Activated CD4-positive, alpha-beta T cell treated with anti-CD3 and anti-CD28 coated beads for 36 hours (primary cell): ENCODE measurements around the gene SEMA3G. TPM values are rescaled to one million over a fixed set of nuclear protein-coding genes. Genes with fewer than 3 reads are reported as not detected.

Experiments
- ATAC-seq: fragments of 200-7000 bp; cut with Tn5 transposase; one replicate; pipeline ENCODE4 v1.10.0; 2021; ENCODE audit warnings: mild to moderate bottlenecking, moderate library complexity
- CTCF ChIA-PET: fragments of 350-600 bp; sonication (Branson Sonifier 250); formaldehyde crosslinking; loops from one replicate; lab custom pipeline; 2021; ENCODE audit warnings: antibody characterized with exemption; lab: Charles Lee
- POLR2A ChIA-PET: fragments of 350-600 bp; sonication (Branson Sonifier 250); formaldehyde crosslinking; loops from one replicate; lab custom pipeline; 2021; ENCODE audit warnings: antibody characterized with exemption, inconsistent platforms; lab: Charles Lee
- DNase-seq: peaks from one replicate; pipeline ENCODE4 v3.0.0-alpha.2; 2020
- H3K27ac Mint-ChIP-seq: one replicate; pipeline ENCODE4 v1.8.0; 2021; ENCODE audit warnings: mixed read lengths
- H3K27me3 Mint-ChIP-seq: one replicate; pipeline ENCODE4 v1.8.0; 2021; ENCODE audit warnings: mixed read lengths
- H3K36me3 Mint-ChIP-seq: one replicate; pipeline ENCODE4 v1.8.0; 2021; ENCODE audit warnings: low read depth, mixed read lengths
- H3K4me1 Mint-ChIP-seq: one replicate; pipeline ENCODE4 v1.8.0; 2021; ENCODE audit warnings: mixed read lengths
- H3K4me3 Mint-ChIP-seq: one replicate; pipeline ENCODE4 v1.8.0; 2021; ENCODE audit warnings: mild to moderate bottlenecking, moderate library complexity, mixed read lengths
- H3K9me3 Mint-ChIP-seq: one replicate; pipeline ENCODE4 v1.8.0; 2021; ENCODE audit warnings: low read depth, mixed read lengths
- intact Hi-C, 2 experiments: fragments of 100-400 bp; cut with DNase I in 1 of 2; cut with micrococcal nuclease in 1 of 2; formaldehyde crosslinking; loops; one replicate each; pipeline versions ENCODE4 v1.14.2 to v1.15.1; 2022 to 2024; cut with DNase I, micrococcal nuclease
- total RNA-seq, 2 experiments: library from RNA; stranded (reverse); gene quantifications; one replicate each; pipeline ENCODE4 v1.2.3, GENCODE V29; 2021

Gene SEMA3G
- total RNA-seq = not detected

DNA sequence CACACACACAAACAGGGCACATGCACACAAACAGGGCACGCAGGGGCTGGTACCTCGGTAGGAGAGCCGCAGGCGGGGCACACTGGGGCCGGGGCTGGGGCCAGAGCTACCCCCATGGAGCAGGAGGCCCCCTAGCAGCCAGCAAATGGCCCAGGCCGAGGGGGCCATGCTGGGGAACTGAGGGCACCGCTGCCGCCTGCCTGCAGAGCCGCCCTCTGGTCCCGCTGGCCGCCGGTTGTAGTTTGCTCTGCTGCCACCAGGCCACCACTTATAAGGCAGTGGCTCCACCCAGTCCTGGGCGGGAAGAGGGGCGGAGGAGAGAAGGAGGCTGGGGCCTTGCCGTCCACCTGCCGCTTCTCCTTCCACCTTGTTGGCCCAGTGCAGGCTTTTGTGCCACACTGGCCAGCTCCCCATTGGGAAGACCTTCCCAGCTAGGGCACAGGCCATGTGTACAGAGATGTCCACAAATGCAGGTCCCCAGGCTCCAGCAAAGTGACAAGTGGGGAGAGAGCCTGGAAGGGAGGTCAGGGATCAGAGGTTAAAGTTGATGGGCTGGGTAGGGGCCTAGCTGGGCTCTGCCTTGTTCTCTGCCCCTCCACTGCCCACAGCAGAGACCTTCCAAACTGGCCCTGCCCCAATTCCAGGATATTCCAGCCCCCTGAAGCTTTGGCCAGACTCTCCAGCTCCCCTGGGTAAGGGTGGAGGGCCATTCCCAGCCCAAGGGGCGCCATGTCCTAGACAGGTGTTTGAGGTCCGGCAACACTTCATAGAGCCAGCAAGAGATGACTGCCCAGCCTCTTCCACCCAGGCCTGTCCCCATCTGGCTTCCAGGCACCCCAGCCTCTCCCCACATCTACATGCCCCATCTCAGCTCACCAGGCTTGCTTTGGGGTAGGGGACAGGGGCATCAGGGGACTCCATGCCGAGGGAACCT is at the start of gene SEMA3G:
TSS of gene SEMA3G (minus strand) at position 244 of the 934 bp plus-strand sequence. CDS start at position 168, 76 bp downstream.
- intact Hi-C loops = loop anchor here (5.0 to 10.0 kb wide), 2 partner anchors 220 to 223 kb away; partner anchors contain the start of gene TLR9 (in 1 of the 2)
- POLR2A ChIA-PET = no interaction called here
- Mint-ChIP-seq H3K27me3 (no peaks in the 10 kb centered on the region), H3K36me3 (no peaks in the 10 kb centered on the region), H3K4me3 (no peak within 1 kb of the TSS), H3K9me3 (no peaks in the 10 kb centered on the region), H3K4me1 (no peaks in the 10 kb centered on the region), H3K27ac (no peak within 1 kb of the TSS)
- peak; percentile 96 for ATAC-seq
- CTCF ChIA-PET = interaction anchor here (0.6 to 6.9 kb wide), 8 partner anchors 9 to 981 kb away, joined by 3 to 97 read pairs (median 5); partner anchors contain the start of genes TLR9, TNNC1 and UQCC5
- DNase-seq = peak; percentile 89

DNA sequence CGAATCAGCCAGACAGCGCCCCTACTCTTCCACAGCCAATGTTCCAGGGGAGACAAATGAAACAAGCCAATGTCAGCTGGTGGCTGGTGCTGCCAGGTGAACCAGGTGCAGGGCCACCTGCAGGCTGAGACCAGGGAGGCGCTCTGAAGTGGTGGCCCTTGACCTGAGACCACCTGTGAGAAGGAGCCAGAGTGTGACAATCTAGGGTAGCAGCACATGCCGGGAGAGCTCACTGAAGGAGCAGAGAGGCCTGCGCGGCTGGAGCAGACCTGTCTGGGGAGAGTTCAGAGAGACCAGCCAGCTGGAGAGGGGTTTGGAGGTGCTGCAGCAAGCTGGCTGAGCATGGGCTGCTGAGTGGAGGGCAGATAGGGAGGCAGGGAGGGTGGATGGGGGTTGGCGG is 49.5 kb upstream of the SEMA3G start:
- H3K9me3 Mint-ChIP-seq = no peaks in the 10 kb centered on the region
- no peak overlapping the region for H3K4me3 Mint-ChIP-seq
- no peak overlapping the region for H3K27ac Mint-ChIP-seq
- DNase-seq (no peak), ATAC-seq (no peak)
- peaks cover 20% of the 10 kb centered on the region for H3K36me3 Mint-ChIP-seq
- ChIA-PET POLR2A (no interaction called here), CTCF (interaction anchor here (0.5 to 1.1 kb wide), 2 partner anchors 11 to 54 kb away, joined by 3 read pairs; no protein-coding TSS in a partner anchor)
- peaks cover 2% of the 10 kb centered on the region for H3K27me3 Mint-ChIP-seq
- H3K4me1 Mint-ChIP-seq = no peaks in the 10 kb centered on the region
- intact Hi-C loops = no loop called here

DNA sequence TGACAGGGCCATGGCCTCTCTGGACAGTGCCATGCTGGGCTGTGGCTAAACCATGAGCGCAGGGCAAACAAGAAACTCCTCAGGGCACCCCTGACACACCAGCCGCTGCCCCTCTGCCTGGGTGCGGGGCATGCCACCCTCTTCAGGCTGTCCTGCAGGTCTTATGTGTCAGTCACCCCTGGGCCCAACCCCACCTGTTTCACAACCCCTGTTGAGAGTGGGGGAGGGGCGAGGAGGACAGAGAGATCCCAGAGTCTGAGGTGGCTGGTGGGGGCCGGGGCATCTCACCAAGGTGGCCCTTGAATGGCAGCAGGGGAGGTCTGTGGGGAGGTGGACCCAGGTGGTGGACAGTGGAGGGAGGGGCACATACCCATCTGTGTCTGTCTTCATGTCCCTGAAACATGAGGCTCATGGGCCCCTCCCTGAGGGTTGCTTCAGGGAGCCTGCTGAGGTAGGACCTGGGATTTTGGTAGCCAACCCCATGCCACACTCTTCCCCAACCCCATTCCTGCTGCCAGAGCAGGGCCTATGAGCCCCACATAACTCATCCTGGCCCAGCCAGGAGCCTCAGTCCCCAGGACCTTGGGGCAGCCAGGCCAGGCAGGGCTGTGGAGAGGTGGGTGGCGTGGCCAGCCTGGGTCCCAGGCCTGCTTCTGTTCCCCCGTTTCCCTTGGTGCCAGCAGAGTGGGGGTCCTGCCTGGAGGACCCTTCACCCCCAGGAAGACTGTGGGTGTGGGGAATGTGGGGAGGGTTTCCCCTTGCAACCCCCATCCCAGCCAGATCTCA is 48.5 kb upstream of the SEMA3G start:
- ChIA-PET POLR2A (no interaction called here), CTCF (no interaction called here)
- Mint-ChIP-seq H3K4me1 (no peaks in the 10 kb centered on the region), H3K36me3 (peaks cover 20% of the 10 kb centered on the region), H3K4me3 (no peak overlapping the region), H3K27ac (no peak overlapping the region), H3K27me3 (peaks cover 2% of the 10 kb centered on the region), H3K9me3 (no peaks in the 10 kb centered on the region)
- DNase-seq = no peak
- intact Hi-C loops = no loop called here
- ATAC-seq = no peak

DNA sequence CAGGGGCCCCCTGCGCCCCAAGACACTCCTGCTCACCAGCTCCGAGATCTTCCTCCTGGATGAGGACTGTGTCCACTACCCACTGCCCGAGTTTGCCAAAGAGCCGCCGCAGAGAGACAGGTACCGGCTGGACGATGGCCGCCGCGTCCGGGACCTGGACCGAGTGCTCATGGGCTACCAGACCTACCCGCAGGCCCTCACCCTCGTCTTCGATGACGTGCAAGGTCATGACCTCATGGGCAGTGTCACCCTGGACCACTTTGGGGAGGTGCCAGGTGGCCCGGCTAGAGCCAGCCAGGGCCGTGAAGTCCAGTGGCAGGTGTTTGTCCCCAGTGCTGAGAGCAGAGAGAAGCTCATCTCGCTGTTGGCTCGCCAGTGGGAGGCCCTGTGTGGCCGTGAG is 47.2 kb upstream of the SEMA3G start:
- ChIA-PET CTCF (interaction anchor here (1.0 kb wide), 1 partner anchor 20 kb away, joined by 3 read pairs; no protein-coding TSS in a partner anchor), POLR2A (no interaction called here)
- no peak overlapping the region for H3K27ac Mint-ChIP-seq
- no peaks in the 10 kb centered on the region for H3K9me3 Mint-ChIP-seq
- H3K27me3 Mint-ChIP-seq = peaks cover 2% of the 10 kb centered on the region
- intact Hi-C loops = no loop called here
- no peak for DNase-seq
- ATAC-seq = no peak
- peaks cover 24% of the 10 kb centered on the region for H3K36me3 Mint-ChIP-seq
- H3K4me1 Mint-ChIP-seq = no peaks in the 10 kb centered on the region
- no peak overlapping the region for H3K4me3 Mint-ChIP-seq

DNA sequence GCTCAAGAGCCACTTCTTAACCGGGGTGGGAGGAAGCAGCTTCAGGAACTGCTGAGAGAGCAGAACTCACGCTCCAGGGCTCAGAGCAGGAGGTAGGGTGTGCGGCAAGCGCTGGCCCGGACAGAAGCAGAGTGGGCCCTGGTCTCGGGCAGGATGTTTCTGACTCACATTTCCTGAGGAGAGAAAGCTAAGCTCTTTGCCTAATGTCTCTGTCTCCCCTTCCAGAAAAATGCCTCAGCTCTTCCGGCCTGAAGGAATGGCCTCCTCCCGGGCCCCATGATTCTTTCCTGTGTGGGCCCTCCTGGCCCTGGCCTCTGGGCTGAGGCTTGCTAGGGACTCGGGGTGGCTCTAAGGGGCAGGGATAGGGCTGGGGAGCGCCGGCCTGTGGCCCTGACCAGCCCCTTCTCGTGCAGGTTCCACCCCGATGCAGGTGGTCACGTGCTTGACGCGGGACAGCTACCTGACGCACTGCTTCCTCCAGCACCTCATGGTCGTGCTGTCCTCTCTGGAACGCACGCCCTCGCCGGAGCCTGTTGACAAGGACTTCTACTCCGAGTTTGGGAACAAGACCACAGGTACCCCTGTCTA is 46.1 kb upstream of the SEMA3G start:
- ChIA-PET POLR2A (no interaction called here), CTCF (interaction anchor here (0.6 kb wide), 1 partner anchor 158 kb away, joined by 5 read pairs; no protein-coding TSS in a partner anchor)
- Mint-ChIP-seq H3K9me3 (no peaks in the 10 kb centered on the region), H3K4me1 (no peaks in the 10 kb centered on the region), H3K27me3 (peaks cover 2% of the 10 kb centered on the region), H3K4me3 (no peak overlapping the region), H3K36me3 (peaks cover 24% of the 10 kb centered on the region), H3K27ac (no peak overlapping the region)
- no peak for ATAC-seq
- intact Hi-C loops = no loop called here
- DNase-seq = no peak

DNA sequence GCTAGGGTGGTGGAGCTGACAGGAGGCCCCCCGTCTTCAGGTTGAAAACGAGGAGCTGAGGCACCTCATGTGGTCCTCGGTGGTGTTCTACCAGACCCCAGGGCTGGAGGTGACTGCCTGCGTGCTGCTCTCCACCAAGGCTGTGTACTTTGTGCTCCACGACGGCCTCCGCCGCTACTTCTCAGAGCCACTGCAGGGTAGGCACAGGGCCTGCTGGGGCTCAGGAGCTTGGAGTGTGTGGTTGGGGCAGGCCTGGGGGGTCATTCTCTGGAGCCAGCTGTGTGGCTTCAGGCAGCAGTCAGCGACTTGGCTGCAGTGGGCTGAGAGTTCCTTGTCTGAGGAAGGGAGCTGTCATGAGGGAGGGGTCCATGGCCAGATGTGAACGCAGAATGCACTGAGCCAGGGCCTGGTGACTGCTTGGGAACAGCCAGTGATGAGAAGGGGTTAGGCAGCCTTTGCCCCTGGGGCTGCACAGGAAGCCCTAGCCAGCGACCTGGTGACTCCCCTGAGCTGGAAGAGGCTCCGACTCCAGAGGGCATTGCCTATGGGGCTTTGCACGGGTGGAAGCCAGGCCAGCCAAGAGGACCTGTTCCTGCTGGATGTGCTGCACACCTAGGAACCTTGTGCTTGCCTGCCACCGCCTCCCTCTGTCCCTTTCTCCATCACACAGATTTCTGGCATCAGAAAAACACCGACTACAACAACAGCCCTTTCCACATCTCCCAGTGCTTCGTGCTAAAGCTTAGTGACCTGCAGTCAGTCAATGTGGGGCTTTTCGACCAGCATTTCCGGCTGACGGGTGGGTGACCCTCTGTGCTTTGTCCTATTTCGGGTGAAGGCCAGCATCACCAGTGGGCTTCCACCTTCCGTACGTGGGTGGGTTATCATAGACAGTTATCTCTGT is 45.4 kb upstream of the SEMA3G start:
- Mint-ChIP-seq H3K9me3 (no peaks in the 10 kb centered on the region), H3K4me1 (no peaks in the 10 kb centered on the region), H3K4me3 (no peak overlapping the region), H3K27me3 (peaks cover 2% of the 10 kb centered on the region), H3K27ac (no peak overlapping the region), H3K36me3 (peaks cover 28% of the 10 kb centered on the region)
- DNase-seq (no peak), ATAC-seq (no peak)
- ChIA-PET CTCF (interaction anchor here (0.6 kb wide), 1 partner anchor 865 kb away, joined by 3 read pairs; no protein-coding TSS in a partner anchor), POLR2A (no interaction called here)
- intact Hi-C loops = no loop called here

DNA sequence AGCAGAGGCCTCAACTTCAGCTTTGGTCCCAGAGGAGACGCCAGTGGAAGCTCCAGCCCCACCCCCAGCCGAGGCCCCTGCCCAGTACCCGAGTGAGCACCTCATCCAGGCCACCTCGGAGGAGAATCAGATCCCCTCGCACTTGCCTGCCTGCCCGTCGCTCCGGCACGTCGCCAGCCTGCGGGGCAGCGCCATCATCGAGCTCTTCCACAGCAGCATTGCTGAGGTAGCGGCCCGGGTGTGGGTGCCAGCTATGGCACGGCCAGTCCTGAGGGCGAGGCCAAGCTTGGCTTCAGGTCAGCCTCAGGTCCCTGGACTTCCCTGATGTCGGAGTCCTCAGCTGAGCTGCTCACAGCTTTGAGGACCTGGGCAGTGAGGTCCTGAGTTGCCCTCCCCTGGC is 44.5 kb upstream of the SEMA3G start:
- Mint-ChIP-seq H3K9me3 (no peaks in the 10 kb centered on the region), H3K27ac (no peak overlapping the region), H3K27me3 (peaks cover 2% of the 10 kb centered on the region), H3K4me3 (no peak overlapping the region), H3K36me3 (peaks cover 28% of the 10 kb centered on the region), H3K4me1 (no peaks in the 10 kb centered on the region)
- ChIA-PET CTCF (no interaction called here), POLR2A (no interaction called here)
- DNase-seq (no peak), ATAC-seq (no peak)
- intact Hi-C loops = no loop called here

DNA sequence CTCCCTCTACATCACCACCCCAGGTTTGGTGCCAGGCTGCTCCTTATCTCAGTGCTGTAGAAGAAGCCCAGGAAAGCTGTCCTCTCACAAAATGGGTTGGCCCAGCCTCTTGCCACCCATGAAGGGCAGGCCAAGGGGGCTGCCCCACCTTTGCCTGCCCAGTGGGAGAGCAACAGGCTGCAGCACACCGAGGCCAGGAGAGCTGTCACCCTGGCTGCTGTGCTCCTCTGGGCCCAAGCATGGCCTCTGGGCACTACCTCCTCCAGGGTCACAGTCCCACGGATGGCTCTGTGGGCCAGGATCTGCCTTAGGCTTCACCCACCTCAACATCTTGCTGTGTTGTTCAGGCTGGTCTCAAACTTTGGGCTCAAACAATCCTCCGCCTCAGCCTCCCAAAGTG is 43.8 kb upstream of the SEMA3G start:
- ChIA-PET POLR2A (no interaction called here), CTCF (interaction anchor here (0.9 kb wide), 1 partner anchor 19 kb away, joined by 3 read pairs; no protein-coding TSS in a partner anchor)
- no peak overlapping the region for H3K27ac Mint-ChIP-seq
- intact Hi-C loops = no loop called here
- H3K4me1 Mint-ChIP-seq = no peaks in the 10 kb centered on the region
- DNase-seq = no peak
- no peak overlapping the region for H3K4me3 Mint-ChIP-seq
- peaks cover 28% of the 10 kb centered on the region for H3K36me3 Mint-ChIP-seq
- no peak for ATAC-seq
- no peaks in the 10 kb centered on the region for H3K27me3 Mint-ChIP-seq
- H3K9me3 Mint-ChIP-seq = no peaks in the 10 kb centered on the region

DNA sequence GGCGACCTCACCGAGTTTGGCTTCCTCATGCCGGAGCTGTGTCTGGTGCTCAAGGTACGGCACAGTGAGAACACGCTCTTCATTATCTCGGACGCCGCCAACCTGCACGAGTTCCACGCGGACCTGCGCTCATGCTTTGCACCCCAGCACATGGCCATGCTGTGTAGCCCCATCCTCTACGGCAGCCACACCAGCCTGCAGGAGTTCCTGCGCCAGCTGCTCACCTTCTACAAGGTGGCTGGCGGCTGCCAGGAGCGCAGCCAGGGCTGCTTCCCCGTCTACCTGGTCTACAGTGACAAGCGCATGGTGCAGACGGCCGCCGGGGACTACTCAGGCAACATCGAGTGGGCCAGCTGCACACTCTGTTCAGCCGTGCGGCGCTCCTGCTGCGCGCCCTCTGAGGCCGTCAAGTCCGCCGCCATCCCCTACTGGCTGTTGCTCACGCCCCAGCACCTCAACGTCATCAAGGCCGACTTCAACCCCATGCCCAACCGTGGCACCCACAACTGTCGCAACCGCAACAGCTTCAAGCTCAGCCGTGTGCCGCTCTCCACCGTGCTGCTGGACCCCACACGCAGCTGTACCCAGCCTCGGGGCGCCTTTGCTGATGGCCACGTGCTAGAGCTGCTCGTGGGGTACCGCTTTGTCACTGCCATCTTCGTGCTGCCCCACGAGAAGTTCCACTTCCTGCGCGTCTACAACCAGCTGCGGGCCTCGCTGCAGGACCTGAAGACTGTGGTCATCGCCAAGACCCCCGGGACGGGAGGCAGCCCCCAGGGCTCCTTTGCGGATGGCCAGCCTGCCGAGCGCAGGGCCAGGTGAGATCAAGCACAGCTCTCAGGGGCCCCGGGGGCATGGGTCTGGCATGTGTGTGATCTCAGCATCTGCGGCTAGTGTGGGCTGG is 43.1 kb upstream of the SEMA3G start:
- H3K27ac Mint-ChIP-seq = no peak overlapping the region
- no peaks in the 10 kb centered on the region for H3K27me3 Mint-ChIP-seq
- DNase-seq = no peak
- CTCF ChIA-PET = interaction anchor here (0.6 to 0.9 kb wide), 2 partner anchors 18 to 251 kb away, joined by 3 read pairs; no protein-coding TSS in a partner anchor
- no peaks in the 10 kb centered on the region for H3K4me1 Mint-ChIP-seq
- POLR2A ChIA-PET = no interaction called here
- no peak for ATAC-seq
- no peak overlapping the region for H3K4me3 Mint-ChIP-seq
- H3K36me3 Mint-ChIP-seq = peaks cover 30% of the 10 kb centered on the region
- intact Hi-C loops = no loop called here
- H3K9me3 Mint-ChIP-seq = no peaks in the 10 kb centered on the region
